HepG2 (cell line): ENCODE measurements around the gene MRPS7. TPM values are rescaled to one million over a fixed set of nuclear protein-coding genes. Genes with fewer than 3 reads are reported as not detected.

Experiments
- CEBPB ChIP-seq: IDR thresholded peaks from 2 replicates; pipeline ENCODE4 v1.6.1; 2011; ENCODE audit warnings: low read depth, low read length, improper control_type of control experiment, borderline replicate concordance
- FOXK1 ChIP-seq: sonication (generic); formaldehyde crosslinking; IDR thresholded peaks from 2 replicates; pipeline ENCODE4 v1.4.0; 2020; ENCODE audit warnings: low read depth, missing genetic modification reagents, borderline replicate concordance
- GTF3A ChIP-seq: sonication (generic); formaldehyde crosslinking; conservative IDR thresholded peaks from 2 replicates; pipeline ENCODE4 v1.4.0; 2020; ENCODE audit warnings: mild to moderate bottlenecking, missing genetic modification reagents
- HOXA9 ChIP-seq: sonication (generic); formaldehyde crosslinking; IDR thresholded peaks from 2 replicates; pipeline ENCODE4 v1.8.1; 2022; ENCODE audit warnings: missing genetic modification reagents, mild to moderate bottlenecking, moderate library complexity, borderline replicate concordance
- KDM4B ChIP-seq: sonication (generic); formaldehyde crosslinking; IDR thresholded peaks from 2 replicates; pipeline ENCODE4 v1.4.0; 2020; ENCODE audit warnings: missing genetic modification reagents
- PRMT3 ChIP-seq: sonication (generic); formaldehyde crosslinking; IDR thresholded peaks from 2 replicates; pipeline ENCODE4 v1.8.1; 2022; ENCODE audit warnings: low read depth, mild to moderate bottlenecking, moderate library complexity, missing genetic modification reagents, borderline replicate concordance
- TBX2 ChIP-seq: sonication (generic); formaldehyde crosslinking; IDR thresholded peaks from 2 replicates; pipeline ENCODE4 v1.5.0; 2020; ENCODE audit warnings: missing genetic modification reagents, mild to moderate bottlenecking, borderline replicate concordance
- TP53 ChIP-seq: sonication (generic); formaldehyde crosslinking; conservative IDR thresholded peaks from 2 replicates; pipeline ENCODE4 v1.4.0; 2020; ENCODE audit warnings: missing genetic modification reagents
- TSC22D2 ChIP-seq: sonication (generic); formaldehyde crosslinking; IDR thresholded peaks from 2 replicates; pipeline ENCODE4 v1.5.1; 2020; ENCODE audit warnings: missing genetic modification reagents, mild to moderate bottlenecking, borderline replicate concordance
- ZFY ChIP-seq: sonication (generic); formaldehyde crosslinking; IDR thresholded peaks from 2 replicates; pipeline ENCODE4 v1.4.0; 2020; ENCODE audit warnings: missing genetic modification reagents
- ZKSCAN1 ChIP-seq: fragments of 150-350 bp; IDR thresholded peaks from 2 replicates; pipeline ENCODE4 v1.6.1; 2014; ENCODE audit warnings: low read length
- ZNF260 ChIP-seq: sonication (generic); formaldehyde crosslinking; IDR thresholded peaks from 2 replicates; pipeline ENCODE4 v1.4.0; 2020; ENCODE audit warnings: missing genetic modification reagents, low read depth, mild to moderate bottlenecking, borderline replicate concordance
- ZNF496 ChIP-seq: sonication (generic); formaldehyde crosslinking; IDR thresholded peaks from 2 replicates; pipeline ENCODE4 v1.8.1; 2023; ENCODE audit warnings: mild to moderate bottlenecking, moderate library complexity, missing genetic modification reagents; ENCODE audit not compliant: insufficient replicate concordance
- ZNF619 ChIP-seq: sonication (generic); formaldehyde crosslinking; IDR thresholded peaks from 2 replicates; pipeline ENCODE4 v1.4.0; 2020; ENCODE audit warnings: mild to moderate bottlenecking, missing genetic modification reagents
- ZNF768 ChIP-seq: sonication (generic); formaldehyde crosslinking; IDR thresholded peaks from 2 replicates; pipeline ENCODE4 v1.4.0; 2020; ENCODE audit warnings: missing genetic modification reagents
- polyA plus RNA-seq, 8 experiments: library from polyadenylated mRNA; depleted of rRNA in 3 of 8; stranded (reverse) in 7 of 8; unstranded in 1 of 8; fragments of >200 nt; fragmentation: Illumina TruSeq in 4 of 8; extraction: Trizol in 4 of 8; gene quantifications; 2 replicates each; pipeline versions ENCODE4 v1.2.1 to v1.2.3, GENCODE V29; 2011 to 2016; ENCODE audit warnings: low read depth in 4 of 8, missing spikeins in 1 of 8, mixed read lengths in 1 of 8; ENCODE audit not compliant: insufficient read depth in 1 of 8
- total RNA-seq, 5 experiments: library from RNA; depleted of rRNA; stranded (reverse); fragments of >200 nt; fragmentation: Illumina TruSeq; extraction: Trizol; gene quantifications; 2 replicates each; pipeline ENCODE4 v1.2.3, GENCODE V29; 2016; ENCODE audit warnings: low read depth in 1 of 5
- TF ChIP-seq, protein P1 (sequence below): sonication (generic); formaldehyde crosslinking; IDR thresholded peaks from 2 replicates; pipeline ENCODE4 v1.4.0; 2020; ENCODE audit warnings: missing genetic modification reagents
- TF ChIP-seq, protein P2 (sequence below): sonication (generic); formaldehyde crosslinking; IDR thresholded peaks from 2 replicates; pipeline ENCODE4 v1.4.0; 2020; ENCODE audit warnings: missing genetic modification reagents, borderline replicate concordance
- TF ChIP-seq, protein P3 (sequence below): sonication (generic); IDR thresholded peaks from 2 replicates; pipeline ENCODE4 v1.6.1; 2016; ENCODE audit warnings: low read depth, borderline replicate concordance
- TF ChIP-seq, protein P4 (sequence below): IDR thresholded peaks from 2 replicates; pipeline ENCODE4 v1.6.1; 2016
- TF ChIP-seq, protein P5 (sequence below): fragments of 450-650 bp; IDR thresholded peaks from 2 replicates; pipeline ENCODE4 v1.6.1; 2016

The MRPS7 gene
- total and polyA plus RNA-seq, 2 of the 13 experiments (the other 11 are each of a cell fraction or from before 2014, with no cell fraction given), result 97.0 to 162 TPM

DNA sequence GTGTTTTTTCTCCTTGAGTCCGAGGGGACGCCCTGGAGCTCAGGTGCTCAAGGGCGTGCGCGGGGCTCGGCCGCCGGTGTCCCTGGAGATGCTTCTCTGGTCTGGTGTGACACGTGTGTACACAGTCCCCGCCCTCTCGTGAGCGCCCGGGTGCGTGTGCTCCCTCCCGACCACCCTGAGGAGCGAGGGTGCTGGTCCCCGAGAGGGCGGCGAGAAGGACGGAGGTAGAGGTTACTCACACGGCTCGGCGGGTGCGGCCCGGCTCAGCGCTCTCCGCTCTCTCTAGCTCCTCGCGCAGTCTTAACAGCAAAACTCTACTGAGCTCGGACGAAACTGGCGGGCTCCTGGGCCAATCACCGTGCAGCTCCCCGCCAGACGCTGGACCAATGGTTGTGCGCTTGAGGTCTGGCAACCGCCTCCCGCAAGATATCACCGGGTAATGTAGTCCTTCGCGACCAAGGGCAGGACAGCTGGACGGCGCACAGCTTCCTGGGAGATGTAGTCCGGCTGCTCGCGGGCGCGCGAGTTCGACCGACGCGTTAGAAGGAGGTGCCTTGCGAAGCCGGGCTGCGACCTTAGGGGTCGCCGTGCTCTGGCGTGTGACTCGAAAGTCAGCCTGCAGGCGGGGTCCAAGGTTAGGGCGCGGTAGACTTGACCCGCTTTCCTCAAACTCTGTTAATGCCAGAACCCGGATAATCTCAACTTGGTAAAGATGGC is 27.6 kb downstream of the MRPS7 start, which contains the start of gene SLC25A19 (continued):
- TF ChIP-seq, protein P1, sequence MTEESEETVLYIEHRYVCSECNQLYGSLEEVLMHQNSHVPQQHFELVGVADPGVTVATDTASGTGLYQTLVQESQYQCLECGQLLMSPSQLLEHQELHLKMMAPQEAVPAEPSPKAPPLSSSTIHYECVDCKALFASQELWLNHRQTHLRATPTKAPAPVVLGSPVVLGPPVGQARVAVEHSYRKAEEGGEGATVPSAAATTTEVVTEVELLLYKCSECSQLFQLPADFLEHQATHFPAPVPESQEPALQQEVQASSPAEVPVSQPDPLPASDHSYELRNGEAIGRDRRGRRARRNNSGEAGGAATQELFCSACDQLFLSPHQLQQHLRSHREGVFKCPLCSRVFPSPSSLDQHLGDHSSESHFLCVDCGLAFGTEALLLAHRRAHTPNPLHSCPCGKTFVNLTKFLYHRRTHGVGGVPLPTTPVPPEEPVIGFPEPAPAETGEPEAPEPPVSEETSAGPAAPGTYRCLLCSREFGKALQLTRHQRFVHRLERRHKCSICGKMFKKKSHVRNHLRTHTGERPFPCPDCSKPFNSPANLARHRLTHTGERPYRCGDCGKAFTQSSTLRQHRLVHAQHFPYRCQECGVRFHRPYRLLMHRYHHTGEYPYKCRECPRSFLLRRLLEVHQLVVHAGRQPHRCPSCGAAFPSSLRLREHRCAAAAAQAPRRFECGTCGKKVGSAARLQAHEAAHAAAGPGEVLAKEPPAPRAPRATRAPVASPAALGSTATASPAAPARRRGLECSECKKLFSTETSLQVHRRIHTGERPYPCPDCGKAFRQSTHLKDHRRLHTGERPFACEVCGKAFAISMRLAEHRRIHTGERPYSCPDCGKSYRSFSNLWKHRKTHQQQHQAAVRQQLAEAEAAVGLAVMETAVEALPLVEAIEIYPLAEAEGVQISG (CRISPR knock-in tag), result peak; percentile 95
- TF ChIP-seq, protein P2, sequence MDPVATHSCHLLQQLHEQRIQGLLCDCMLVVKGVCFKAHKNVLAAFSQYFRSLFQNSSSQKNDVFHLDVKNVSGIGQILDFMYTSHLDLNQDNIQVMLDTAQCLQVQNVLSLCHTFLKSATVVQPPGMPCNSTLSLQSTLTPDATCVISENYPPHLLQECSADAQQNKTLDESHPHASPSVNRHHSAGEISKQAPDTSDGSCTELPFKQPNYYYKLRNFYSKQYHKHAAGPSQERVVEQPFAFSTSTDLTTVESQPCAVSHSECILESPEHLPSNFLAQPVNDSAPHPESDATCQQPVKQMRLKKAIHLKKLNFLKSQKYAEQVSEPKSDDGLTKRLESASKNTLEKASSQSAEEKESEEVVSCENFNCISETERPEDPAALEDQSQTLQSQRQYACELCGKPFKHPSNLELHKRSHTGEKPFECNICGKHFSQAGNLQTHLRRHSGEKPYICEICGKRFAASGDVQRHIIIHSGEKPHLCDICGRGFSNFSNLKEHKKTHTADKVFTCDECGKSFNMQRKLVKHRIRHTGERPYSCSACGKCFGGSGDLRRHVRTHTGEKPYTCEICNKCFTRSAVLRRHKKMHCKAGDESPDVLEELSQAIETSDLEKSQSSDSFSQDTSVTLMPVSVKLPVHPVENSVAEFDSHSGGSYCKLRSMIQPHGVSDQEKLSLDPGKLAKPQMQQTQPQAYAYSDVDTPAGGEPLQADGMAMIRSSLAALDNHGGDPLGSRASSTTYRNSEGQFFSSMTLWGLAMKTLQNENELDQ (CRISPR knock-in tag), result no peak
- TF ChIP-seq TBX2 (CRISPR knock-in tag) (peak; percentile 90), ZFY (peak; percentile 85), PRMT3 (CRISPR knock-in tag) (no peak), ZNF768 (CRISPR knock-in tag) (peak; percentile 74; the same call in 1 of the 2 replicates), GTF3A (CRISPR knock-in tag) (no peak; the same call in 1 of the 2 replicates), ZKSCAN1 (no peak), TP53 (CRISPR knock-in tag) (no peak; the same call in 1 of the 2 replicates), CEBPB (no peak; the same call in 1 of the 2 replicates), ZNF260 (CRISPR knock-in tag) (no peak), FOXK1 (CRISPR knock-in tag) (peak; percentile 92), KDM4B (CRISPR knock-in tag) (peak; percentile 15; the same call in 1 of the 2 replicates), ZNF619 (CRISPR knock-in tag) (peak; percentile 99), ZNF496 (CRISPR knock-in tag) (no peak), TSC22D2 (no peak; the same call in 1 of the 2 replicates), HOXA9 (no peak)
- TF ChIP-seq, protein P3, sequence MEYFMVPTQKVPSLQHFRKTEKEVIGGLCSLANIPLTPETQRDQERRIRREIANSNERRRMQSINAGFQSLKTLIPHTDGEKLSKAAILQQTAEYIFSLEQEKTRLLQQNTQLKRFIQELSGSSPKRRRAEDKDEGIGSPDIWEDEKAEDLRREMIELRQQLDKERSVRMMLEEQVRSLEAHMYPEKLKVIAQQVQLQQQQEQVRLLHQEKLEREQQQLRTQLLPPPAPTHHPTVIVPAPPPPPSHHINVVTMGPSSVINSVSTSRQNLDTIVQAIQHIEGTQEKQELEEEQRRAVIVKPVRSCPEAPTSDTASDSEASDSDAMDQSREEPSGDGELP, result peak; percentile 99
- TF ChIP-seq, protein P4, sequence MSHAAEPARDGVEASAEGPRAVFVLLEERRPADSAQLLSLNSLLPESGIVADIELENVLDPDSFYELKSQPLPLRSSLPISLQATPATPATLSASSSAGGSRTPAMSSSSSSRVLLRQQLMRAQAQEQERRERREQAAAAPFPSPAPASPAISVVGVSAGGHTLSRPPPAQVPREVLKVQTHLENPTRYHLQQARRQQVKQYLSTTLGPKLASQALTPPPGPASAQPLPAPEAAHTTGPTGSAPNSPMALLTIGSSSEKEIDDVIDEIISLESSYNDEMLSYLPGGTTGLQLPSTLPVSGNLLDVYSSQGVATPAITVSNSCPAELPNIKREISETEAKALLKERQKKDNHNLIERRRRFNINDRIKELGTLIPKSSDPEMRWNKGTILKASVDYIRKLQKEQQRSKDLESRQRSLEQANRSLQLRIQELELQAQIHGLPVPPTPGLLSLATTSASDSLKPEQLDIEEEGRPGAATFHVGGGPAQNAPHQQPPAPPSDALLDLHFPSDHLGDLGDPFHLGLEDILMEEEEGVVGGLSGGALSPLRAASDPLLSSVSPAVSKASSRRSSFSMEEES (CRISPR knock-in tag), result peak; percentile 36; the same call in 1 of the 2 replicates
- TF ChIP-seq, protein P5, sequence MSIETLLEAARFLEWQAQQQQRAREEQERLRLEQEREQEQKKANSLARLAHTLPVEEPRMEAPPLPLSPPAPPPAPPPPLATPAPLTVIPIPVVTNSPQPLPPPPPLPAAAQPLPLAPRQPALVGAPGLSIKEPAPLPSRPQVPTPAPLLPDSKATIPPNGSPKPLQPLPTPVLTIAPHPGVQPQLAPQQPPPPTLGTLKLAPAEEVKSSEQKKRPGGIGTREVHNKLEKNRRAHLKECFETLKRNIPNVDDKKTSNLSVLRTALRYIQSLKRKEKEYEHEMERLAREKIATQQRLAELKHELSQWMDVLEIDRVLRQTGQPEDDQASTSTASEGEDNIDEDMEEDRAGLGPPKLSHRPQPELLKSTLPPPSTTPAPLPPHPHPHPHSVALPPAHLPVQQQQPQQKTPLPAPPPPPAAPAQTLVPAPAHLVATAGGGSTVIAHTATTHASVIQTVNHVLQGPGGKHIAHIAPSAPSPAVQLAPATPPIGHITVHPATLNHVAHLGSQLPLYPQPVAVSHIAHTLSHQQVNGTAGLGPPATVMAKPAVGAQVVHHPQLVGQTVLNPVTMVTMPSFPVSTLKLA, result no peak; the same call in 1 of the 2 replicates
